Thyroid gland (tissue), 4 donors: ENCODE measurements around the gene PDE4B. TPM values are rescaled to one million over a fixed set of nuclear protein-coding genes. Genes with fewer than 3 reads are reported as not detected.

Experiments
- DNase-seq, 2 donors: peaks; one replicate each; pipeline ENCODE4 v3.0.0-alpha.2; 2019
- H3K27ac ChIP-seq, 3 donors: fragments of 200-600 bp; sonication (generic); 1 replicate in 2 of 3; 2 replicates in 1 of 3; pipeline ENCODE4 v1.5.1; 2016 to 2019; ENCODE audit warnings: mild to moderate bottlenecking in 1 of 3, moderate library complexity in 1 of 3
- H3K27me3 ChIP-seq: fragments of 200-600 bp; sonication (generic); one replicate; pipeline ENCODE4 v1.5.1; 2019
- H3K36me3 ChIP-seq, 2 donors: fragments of 200-600 bp; sonication (generic); one replicate each; pipeline ENCODE4 v1.5.1; 2016 to 2019
- H3K4me1 ChIP-seq, 2 donors: fragments of 200-600 bp; sonication (generic); one replicate each; pipeline ENCODE4 v1.5.1; 2017 to 2019
- H3K4me3 ChIP-seq, 3 donors: fragments of 200-600 bp; sonication (generic); replicated peaks in 1 of 3; 1 replicate in 2 of 3; 2 replicates in 1 of 3; pipeline ENCODE4 v1.5.1; 2016; ENCODE audit warnings: mild to moderate bottlenecking in 1 of 3
- H3K9me3 ChIP-seq: fragments of 200-600 bp; sonication (generic); one replicate; pipeline ENCODE4 v1.5.1; 2017
- CTCF ChIP-seq, 6 experiments: fragments of 200-600 bp in 3 of 6; fragments of 450-650 bp in 3 of 6; sonication (generic) in 3 of 6; IDR thresholded peaks; one replicate each; pipeline ENCODE4 v1.5.1; 2016 to 2019; ENCODE audit warnings: antibody characterized with exemption in 6 of 6, mild to moderate bottlenecking in 2 of 6, inconsistent platforms in 1 of 6, moderate library complexity in 1 of 6
- POLR2A ChIP-seq, 2 donors: fragments of 450-650 bp; IDR thresholded peaks; one replicate each; pipeline ENCODE4 v1.6.1; 2017; ENCODE audit warnings: antibody characterized with exemption in 2 of 2, mild to moderate bottlenecking in 2 of 2, moderate library complexity in 1 of 2
- WGBS, 2 donors: methylation state at CpG; one replicate each; pipeline ENCODE4 v1.1.5; 2017; 5-methylcytosine and 5-hydroxymethylcytosine counted together
- intact Hi-C: fragments of 100-400 bp; cut with DNase I; formaldehyde crosslinking; loops from one replicate; pipeline ENCODE4 v1.15.1; 2023
- total RNA-seq, 4 donors: library from RNA; depleted of rRNA; stranded (reverse); fragments of >200 nt; gene quantifications; one replicate each; pipeline ENCODE4 v1.2.3, GENCODE V29; 2016

The PDE4B gene
- total RNA-seq, 4 donors from 2014 or later: 9.6 to 21.3 (median 15.0) TPM

GRCh38 chr1:66213491-66213890 is 420.8 kb downstream of the PDE4B start:
- intact Hi-C loops: no loop called here

GRCh38 chr1:66214901-66215300 is 422.2 kb downstream of the PDE4B start:
- H3K27me3 ChIP-seq: no peaks in the 10 kb centered on the region
- intact Hi-C loops: no loop called here
- no peak for DNase-seq
- no peaks in the 10 kb centered on the region for H3K36me3 ChIP-seq
- no peak for TF ChIP-seq POLR2A (IDR thresholded peaks at IDR 0.05)
- no peak for TF ChIP-seq CTCF (IDR thresholded peaks at IDR 0.05)
- no peak overlapping the region for H3K4me3 ChIP-seq
- no peak overlapping the region for H3K27ac ChIP-seq
- no peaks in the 10 kb centered on the region for H3K9me3 ChIP-seq
- no peaks in the 10 kb centered on the region for H3K4me1 ChIP-seq

More at GRCh38 chr1:66213491-66213890, 420.8 kb downstream of the PDE4B start:
- DNase-seq: no peak
- Histone ChIP-seq H3K27me3 (no peaks in the 10 kb centered on the region), H3K36me3 (no peaks in the 10 kb centered on the region), H3K27ac (no peak overlapping the region), H3K4me3 (no peak overlapping the region), H3K9me3 (no peaks in the 10 kb centered on the region), H3K4me1 (no peaks in the 10 kb centered on the region)
- WGBS, 2 donors: 57% methylated on average over 2 of the region's 2 CpGs
- no peak for TF ChIP-seq CTCF (IDR thresholded peaks at IDR 0.05)
- no peak for TF ChIP-seq POLR2A (IDR thresholded peaks at IDR 0.05)

- H3K27me3 ChIP-seq: no peaks in the 10 kb centered on the region
- H3K36me3 ChIP-seq: no peaks in the 10 kb centered on the region
- intact Hi-C loops: no loop called here
- no peaks in the 10 kb centered on the region for H3K9me3 ChIP-seq
- WGBS, 2 donors: 76 to 100% methylated on average over 1 of the region's 1 CpG
- H3K27ac ChIP-seq: no peak overlapping the region
- TF ChIP-seq POLR2A (IDR thresholded peaks at IDR 0.05): no peak
- TF ChIP-seq CTCF (IDR thresholded peaks at IDR 0.05): no peak
- DNase-seq: no peak
- H3K4me1 ChIP-seq: no peaks in the 10 kb centered on the region
- H3K4me3 ChIP-seq: no peak overlapping the region
Measured at GRCh38 chr1:66217021-66217420, 424.3 kb downstream of the PDE4B start.

- Histone ChIP-seq H3K4me1 (no peaks in the 10 kb centered on the region), H3K4me3 (no peak overlapping the region), H3K27ac (no peak overlapping the region), H3K36me3 (no peaks in the 10 kb centered on the region), H3K9me3 (no peaks in the 10 kb centered on the region), H3K27me3 (no peaks in the 10 kb centered on the region)
- no peak for DNase-seq
- no peak for TF ChIP-seq POLR2A (IDR thresholded peaks at IDR 0.05)
- TF ChIP-seq CTCF (IDR thresholded peaks at IDR 0.05): no peak
- intact Hi-C loops: no loop called here
- WGBS, 2 donors: 96 to 97% methylated on average over 2 of the region's 2 CpGs
Measured at GRCh38 chr1:66217561-66217960, 424.9 kb downstream of the PDE4B start.

- Histone ChIP-seq H3K4me1 (no peaks in the 10 kb centered on the region), H3K27ac (no peak overlapping the region), H3K4me3 (no peak overlapping the region), H3K27me3 (no peaks in the 10 kb centered on the region), H3K9me3 (no peaks in the 10 kb centered on the region), H3K36me3 (no peaks in the 10 kb centered on the region)
- intact Hi-C loops: no loop called here
- no peak for DNase-seq
- 10 to 12% methylated on average over 1 of the region's 1 CpG for WGBS, 2 donors
- TF ChIP-seq CTCF (IDR thresholded peaks at IDR 0.05) (no peak), POLR2A (IDR thresholded peaks at IDR 0.05) (no peak)
Measured at GRCh38 chr1:66220477-66220876, 427.8 kb downstream of the PDE4B start.
